Upper lobe of right lung (tissue), 1 donor: ENCODE measurements around the gene NBAS. TPM values are rescaled to one million over a fixed set of nuclear protein-coding genes. Genes with fewer than 3 reads are reported as not detected.

ENCODE experiments used
- ATAC-seq: fragments of 200-7000 bp; cut with Tn5 transposase; one replicate; pipeline ENCODE4 v1.9.1; 2020; ENCODE audit warnings: mild to moderate bottlenecking, moderate library complexity
- DNase-seq: peaks from one replicate; pipeline ENCODE4 v3.0.0-alpha.2; 2020
- H3K27ac ChIP-seq: fragments of 200-600 bp; one replicate; pipeline ENCODE4 v1.8.0; 2022
- H3K27me3 ChIP-seq: fragments of 200-600 bp; one replicate; pipeline ENCODE4 v1.8.0; 2022; ENCODE audit warnings: mild to moderate bottlenecking
- H3K36me3 ChIP-seq: fragments of 200-600 bp; one replicate; pipeline ENCODE4 v1.8.0; 2022
- H3K4me1 ChIP-seq: fragments of 200-600 bp; one replicate; pipeline ENCODE4 v1.8.0; 2022
- H3K4me3 ChIP-seq: fragments of 200-600 bp; one replicate; pipeline ENCODE4 v1.8.0; 2022; ENCODE audit warnings: mild to moderate bottlenecking
- H3K9me3 ChIP-seq: fragments of 200-600 bp; one replicate; pipeline ENCODE4 v1.8.0; 2022
- CTCF ChIP-seq: fragments of 200-600 bp; IDR thresholded peaks from one replicate; pipeline ENCODE4 v1.8.0; 2022; ENCODE audit warnings: antibody characterized with exemption
- intact Hi-C: fragments of 100-400 bp; cut with DNase I; formaldehyde crosslinking; loops from one replicate; pipeline ENCODE4 v1.11.0; 2022
- total RNA-seq: library from RNA; stranded (reverse); fragmentation: NEBNext Ultra II Directional; extraction: Animal tissue kit (Norgen Biotek cat#: 25700); gene quantifications from one replicate; pipeline ENCODE4 v1.2.1, GENCODE V29; 2021
- donor health status: DM: no; HTN: yes; CAD: no; lungs with severe emphysema.

NBAS gene
- total RNA-seq, 1 donor from 2014 or later: 38.8 TPM

GRCh38 chr2:15377202-15377601 lies 183.9 kb downstream of the NBAS start:
- no peak for DNase-seq
- Histone ChIP-seq H3K27me3 (no peaks in the 10 kb centered on the region), H3K9me3 (no peaks in the 10 kb centered on the region), H3K4me3 (no peak overlapping the region), H3K36me3 (peaks cover 24% of the 10 kb centered on the region), H3K27ac (no peak overlapping the region), H3K4me1 (no peaks in the 10 kb centered on the region)
- intact Hi-C loops: no loop called here
- no peak for TF ChIP-seq CTCF
- no peak for ATAC-seq

GRCh38 chr2:15372019-15372418 lies 189.1 kb downstream of the NBAS start:
- peaks cover 30% of the 10 kb centered on the region for H3K36me3 ChIP-seq
- H3K9me3 ChIP-seq: no peaks in the 10 kb centered on the region
- H3K27me3 ChIP-seq: no peaks in the 10 kb centered on the region
- no peak for DNase-seq
- intact Hi-C loops: no loop called here
- TF ChIP-seq CTCF: no peak
- H3K4me3 ChIP-seq: no peak overlapping the region
- no peak for ATAC-seq
- no peaks in the 10 kb centered on the region for H3K4me1 ChIP-seq
- no peak overlapping the region for H3K27ac ChIP-seq

- H3K27me3 ChIP-seq: no peaks in the 10 kb centered on the region
- no peaks in the 10 kb centered on the region for H3K4me1 ChIP-seq
- peaks cover 33% of the 10 kb centered on the region for H3K36me3 ChIP-seq
- no peak for TF ChIP-seq CTCF
- intact Hi-C loops: no loop called here
- H3K27ac ChIP-seq: no peak overlapping the region
- H3K9me3 ChIP-seq: no peaks in the 10 kb centered on the region
- ATAC-seq (no peak), DNase-seq (no peak)
- no peak overlapping the region for H3K4me3 ChIP-seq
These were observed 192.0 kb downstream of the NBAS start for GRCh38 chr2:15369129-15369528.

GRCh38 chr2:15367715-15368114 lies 193.4 kb downstream of the NBAS start:
- no peak for DNase-seq
- no peaks in the 10 kb centered on the region for H3K9me3 ChIP-seq
- no peak for TF ChIP-seq CTCF
- no peak for ATAC-seq
- intact Hi-C loops: no loop called here
- H3K27me3 ChIP-seq: no peaks in the 10 kb centered on the region
- no peak overlapping the region for H3K4me3 ChIP-seq
- peaks cover 25% of the 10 kb centered on the region for H3K36me3 ChIP-seq
- no peak overlapping the region for H3K27ac ChIP-seq
- H3K4me1 ChIP-seq: no peaks in the 10 kb centered on the region

GRCh38 chr2:15367205-15367604 lies 193.9 kb downstream of the NBAS start:
- DNase-seq: no peak
- Histone ChIP-seq H3K27ac (no peak overlapping the region), H3K4me3 (no peak overlapping the region), H3K36me3 (peaks cover 25% of the 10 kb centered on the region), H3K27me3 (no peaks in the 10 kb centered on the region), H3K4me1 (no peaks in the 10 kb centered on the region), H3K9me3 (no peaks in the 10 kb centered on the region)
- no peak for ATAC-seq
- intact Hi-C loops: no loop called here
- TF ChIP-seq CTCF: no peak

- Histone ChIP-seq H3K4me3 (no peak overlapping the region), H3K9me3 (no peaks in the 10 kb centered on the region), H3K27ac (no peak overlapping the region), H3K36me3 (peaks cover 17% of the 10 kb centered on the region), H3K27me3 (no peaks in the 10 kb centered on the region), H3K4me1 (no peaks in the 10 kb centered on the region)
- no peak for DNase-seq
- intact Hi-C loops: no loop called here
- ATAC-seq: no peak
- no peak for TF ChIP-seq CTCF
These were observed 195.7 kb downstream of the NBAS start for GRCh38 chr2:15365411-15365810.
